HepG2 (cell line): ENCODE data around the gene MAMSTR. TPM values are rescaled to one million over a fixed set of nuclear protein-coding genes. Genes with fewer than 3 reads are reported as not detected.

Source experiments
- CCDC6 ChIP-seq: sonication (generic); formaldehyde crosslinking; IDR thresholded peaks from 2 replicates; pipeline ENCODE4 v1.8.1; 2022; ENCODE audit warnings: mild to moderate bottlenecking, missing genetic modification reagents, moderate library complexity
- CHD4 ChIP-seq: fragments of 200-600 bp; sonication (generic); IDR thresholded peaks from 2 replicates; pipeline ENCODE4 v1.7.0; 2017; ENCODE audit warnings: mild to moderate bottlenecking, low read length, borderline replicate concordance
- EEA1 ChIP-seq: sonication (generic); formaldehyde crosslinking; IDR thresholded peaks from 2 replicates; pipeline ENCODE4 v1.5.1; 2020; ENCODE audit warnings: mild to moderate bottlenecking, missing genetic modification reagents, borderline replicate concordance
- GATAD1 ChIP-seq: IDR thresholded peaks from 2 replicates; pipeline ENCODE4 v1.6.1; 2016; ENCODE audit warnings: missing genetic modification reagents, missing compliant biosample characterization
- HDAC2 ChIP-seq: sonication (generic); formaldehyde crosslinking; IDR thresholded peaks from 2 replicates; pipeline ENCODE4 v1.4.0; 2020; ENCODE audit warnings: missing genetic modification reagents
- IRF2 ChIP-seq: IDR thresholded peaks from 2 replicates; pipeline ENCODE4 v1.6.1; 2018; ENCODE audit warnings: missing genetic modification reagents, missing compliant biosample characterization
- MNT ChIP-seq: fragments of 450-650 bp; IDR thresholded peaks from 2 replicates; pipeline ENCODE4 v1.6.1; 2016
- NCOR1 ChIP-seq: fragments of 200-600 bp; sonication (generic); IDR thresholded peaks from 2 replicates; pipeline ENCODE4 v1.7.0; 2017; ENCODE audit warnings: antibody characterized with exemption, low read length, borderline replicate concordance
- NFRKB ChIP-seq: fragments of 450-650 bp; IDR thresholded peaks from 2 replicates; pipeline ENCODE4 v1.6.1; 2017
- REPIN1 ChIP-seq: sonication (generic); formaldehyde crosslinking; IDR thresholded peaks from 2 replicates; pipeline ENCODE4 v1.8.0; 2022; ENCODE audit warnings: missing genetic modification reagents, low read depth, mild to moderate bottlenecking, borderline replicate concordance
- SAP130 ChIP-seq: IDR thresholded peaks from 2 replicates; pipeline ENCODE4 v1.6.1; 2016; ENCODE audit warnings: low read depth
- SKIL ChIP-seq: sonication (generic); formaldehyde crosslinking; IDR thresholded peaks from 2 replicates; pipeline ENCODE4 v1.8.0; 2022; ENCODE audit warnings: missing genetic modification reagents, mild to moderate bottlenecking, moderate library complexity, borderline replicate concordance
- SP4 ChIP-seq: sonication (generic); formaldehyde crosslinking; IDR thresholded peaks from 2 replicates; pipeline ENCODE4 v1.8.1; 2023; ENCODE audit warnings: mild to moderate bottlenecking, missing genetic modification reagents
- THAP11 ChIP-seq: IDR thresholded peaks from 2 replicates; pipeline ENCODE4 v1.6.1; 2016; ENCODE audit warnings: missing biosample characterization, missing genetic modification reagents
- THAP7 ChIP-seq: sonication (generic); formaldehyde crosslinking; IDR thresholded peaks from 2 replicates; pipeline ENCODE4 v1.8.1; 2023; ENCODE audit warnings: mild to moderate bottlenecking, missing genetic modification reagents
- U2AF1 ChIP-seq: fragments of 200-400 bp; formaldehyde crosslinking; optimal IDR thresholded peaks from 2 replicates; pipeline ENCODE3; 2017; ENCODE audit warnings: mild to moderate bottlenecking, low read depth, low read length
- ZNF280B ChIP-seq: sonication (generic); formaldehyde crosslinking; IDR thresholded peaks from 2 replicates; pipeline ENCODE4 v1.5.0; 2020; ENCODE audit warnings: missing genetic modification reagents, mild to moderate bottlenecking, borderline replicate concordance
- ZNF44 ChIP-seq: sonication (generic); formaldehyde crosslinking; IDR thresholded peaks from 2 replicates; pipeline ENCODE4 v1.5.1; 2020; ENCODE audit warnings: mild to moderate bottlenecking, missing genetic modification reagents
- ZNF552 ChIP-seq: sonication (generic); formaldehyde crosslinking; IDR thresholded peaks from 2 replicates; pipeline ENCODE4 v1.9.0; 2022; ENCODE audit warnings: missing genetic modification reagents, mild to moderate bottlenecking, borderline replicate concordance
- ZNF619 ChIP-seq: sonication (generic); formaldehyde crosslinking; IDR thresholded peaks from 2 replicates; pipeline ENCODE4 v1.4.0; 2020; ENCODE audit warnings: mild to moderate bottlenecking, missing genetic modification reagents
- ZNF670 ChIP-seq: sonication (generic); formaldehyde crosslinking; IDR thresholded peaks from 2 replicates; pipeline ENCODE4 v1.8.0; 2022; ENCODE audit warnings: mild to moderate bottlenecking, missing genetic modification reagents, borderline replicate concordance
- ZNF784 ChIP-seq: sonication (generic); formaldehyde crosslinking; IDR thresholded peaks from 2 replicates; pipeline ENCODE4 v1.5.1; 2020; ENCODE audit warnings: missing genetic modification reagents, mild to moderate bottlenecking, borderline replicate concordance
- polyA plus RNA-seq, 8 experiments: library from polyadenylated mRNA; depleted of rRNA in 3 of 8; stranded (reverse) in 7 of 8; unstranded in 1 of 8; fragments of >200 nt; fragmentation: Illumina TruSeq in 4 of 8; extraction: Trizol in 4 of 8; gene quantifications; 2 replicates each; pipeline versions ENCODE4 v1.2.1 to v1.2.3, GENCODE V29; 2011 to 2016; ENCODE audit warnings: low read depth in 4 of 8, missing spikeins in 1 of 8, mixed read lengths in 1 of 8; ENCODE audit not compliant: insufficient read depth in 1 of 8
- total RNA-seq, 5 experiments: library from RNA; depleted of rRNA; stranded (reverse); fragments of >200 nt; fragmentation: Illumina TruSeq; extraction: Trizol; gene quantifications; 2 replicates each; pipeline ENCODE4 v1.2.3, GENCODE V29; 2016; ENCODE audit warnings: low read depth in 1 of 5

Gene MAMSTR
- total and polyA plus RNA-seq, 2 of the 13 experiments (the other 11 are each of a cell fraction or from before 2014, with no cell fraction given), result 2.2 to 2.4 TPM

- TF ChIP-seq IRF2 (CRISPR knock-in tag) (no peak), SKIL (CRISPR knock-in tag) (no peak), THAP11 (CRISPR knock-in tag) (peak; percentile 75), EEA1 (no peak), CCDC6 (CRISPR knock-in tag) (no peak), THAP7 (CRISPR knock-in tag) (no peak), ZNF670 (CRISPR knock-in tag) (no peak), ZNF619 (CRISPR knock-in tag) (no peak), U2AF1 (no peak), SAP130 (CRISPR knock-in tag) (peak; percentile 39; the same call in 1 of the 2 replicates), REPIN1 (0 out of 2 replicates have a peak, but pooled peaks have one; percentile 66), NCOR1 (no peak), ZNF44 (CRISPR knock-in tag) (no peak), NFRKB (no peak), ZNF784 (no peak), ZNF280B (CRISPR knock-in tag) (no peak), MNT (no peak), HDAC2 (no peak), SP4 (0 out of 2 replicates have a peak, but pooled peaks have one; percentile 42), CHD4 (no peak), ZNF552 (CRISPR knock-in tag) (no peak), GATAD1 (CRISPR knock-in tag) (no peak)
Measured at GRCh38 chr19:48674921-48675824, 44.4 kb downstream of the MAMSTR start (continued).
